CD4-positive, CD25-positive, alpha-beta regulatory T cell (primary cell): Measurements from ENCODE around the gene TMEM178B. TPM values are rescaled to one million over a fixed set of nuclear protein-coding genes. Genes with fewer than 3 reads are reported as not detected.

Experiments used
- ATAC-seq, 2 donors: fragments of 150-1000 bp; cut with Tn5 transposase; one replicate each; pipeline ENCODE4 v1.10.0; 2021; ENCODE audit warnings: low read depth in 2 of 2, moderate number of reproducible peaks in 2 of 2, moderate library complexity in 1 of 2
- DNase-seq, 3 donors: peaks; one replicate each; pipeline versions ENCODE4 v3.0.0 to v3.0.0-alpha.2; 2012 to 2022; ENCODE audit warnings: mixed read lengths in 1 of 3
- H3K27ac ChIP-seq: one replicate; pipeline ENCODE4 v1.7.0; 2013; ENCODE audit warnings: mild to moderate bottlenecking, low read length; ENCODE audit not compliant: insufficient read depth, poor library complexity, severe bottlenecking
- H3K27me3 ChIP-seq: one replicate; pipeline ENCODE4 v1.7.0; 2013; ENCODE audit warnings: low read length; ENCODE audit not compliant: control insufficient read depth, insufficient read depth
- H3K36me3 ChIP-seq: one replicate; pipeline ENCODE4 v1.7.0; 2013; ENCODE audit warnings: mild to moderate bottlenecking, low read length, moderate library complexity; ENCODE audit not compliant: control insufficient read depth, insufficient read depth
- H3K4me1 ChIP-seq: 2 replicates; pipeline ENCODE4 v1.7.0; 2013; ENCODE audit warnings: mild to moderate bottlenecking, low read length; ENCODE audit not compliant: insufficient read depth, control insufficient read depth, poor library complexity, severe bottlenecking
- H3K4me3 ChIP-seq: one replicate; pipeline ENCODE4 v1.7.0; 2013; ENCODE audit warnings: low read depth, mild to moderate bottlenecking, low read length, moderate library complexity
- H3K9me3 ChIP-seq, 2 experiments: 1 replicate in 1 of 2; 2 replicates in 1 of 2; pipeline ENCODE4 v1.7.0; 2013; ENCODE audit warnings: low read length in 2 of 2, mild to moderate bottlenecking in 1 of 2, moderate library complexity in 1 of 2; ENCODE audit not compliant: control insufficient read depth in 2 of 2
- H3K27ac Mint-ChIP-seq, 3 donors: one replicate each; pipeline ENCODE4 v1.8.0; 2020 to 2022; ENCODE audit warnings: mild to moderate bottlenecking in 3 of 3, mixed read lengths in 3 of 3, moderate library complexity in 2 of 3
- H3K27me3 Mint-ChIP-seq: one replicate; pipeline ENCODE4 v1.8.0; 2022; ENCODE audit warnings: mild to moderate bottlenecking, mixed read lengths
- H3K36me3 Mint-ChIP-seq: one replicate; pipeline ENCODE4 v1.8.0; 2020; ENCODE audit warnings: mixed read lengths
- H3K4me1 Mint-ChIP-seq, 4 donors: one replicate each; pipeline ENCODE4 v1.8.0; 2020 to 2022; ENCODE audit warnings: mixed read lengths in 4 of 4, mild to moderate bottlenecking in 1 of 4
- H3K4me3 Mint-ChIP-seq, 4 donors: one replicate each; pipeline ENCODE4 v1.8.0; 2020 to 2022; ENCODE audit warnings: mild to moderate bottlenecking in 4 of 4, mixed read lengths in 4 of 4, moderate library complexity in 3 of 4
- H3K9me3 Mint-ChIP-seq, 7 donors: one replicate each; pipeline ENCODE4 v1.8.0; 2020 to 2022; ENCODE audit warnings: mixed read lengths in 7 of 7, mild to moderate bottlenecking in 3 of 7, moderate library complexity in 2 of 7
- polyA plus RNA-seq, 4 donors: library from polyadenylated mRNA; unstranded; fragments of 300-500 nt; fragmentation: Illumina TruSeq; gene quantifications; one replicate each; pipeline ENCODE4 v1.2.3, GENCODE V29; 2021
- total RNA-seq: library from RNA; stranded (reverse); gene quantifications from one replicate; pipeline ENCODE4 v1.2.3, GENCODE V29; 2022

The TMEM178B gene
- total and polyA plus RNA-seq, 5 donors from 2014 or later = 0.10 TPM; not detected in 4

DNA sequence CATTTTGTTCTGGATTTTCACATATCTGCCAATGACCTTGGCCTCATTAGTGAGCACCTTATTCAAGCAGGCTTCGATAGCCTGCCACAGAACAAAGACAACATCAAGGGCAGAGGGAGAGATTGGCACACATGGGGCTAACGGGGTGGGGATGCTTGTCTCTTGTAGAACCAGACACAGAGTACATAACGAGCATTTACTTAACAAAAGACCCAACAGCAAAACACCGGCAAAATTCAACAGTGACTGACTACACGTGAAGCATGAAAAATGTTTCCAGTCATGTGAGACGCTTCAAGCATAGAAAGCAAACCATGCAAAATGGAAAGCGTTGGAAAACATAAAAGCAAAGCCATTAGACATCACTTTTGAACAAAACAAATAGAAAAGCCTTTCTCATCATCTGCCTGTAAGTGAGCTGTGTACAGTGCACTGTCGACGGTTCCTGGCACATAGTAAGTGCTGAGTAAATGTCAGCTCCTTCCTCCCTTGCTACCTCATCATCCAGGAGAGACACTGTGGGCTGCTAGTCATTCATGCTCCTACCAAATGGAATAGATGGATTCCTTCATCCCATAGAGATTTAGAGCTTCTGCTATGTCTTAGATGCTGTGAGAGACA, 342.9 kb downstream of the TMEM178B start:
- Histone ChIP-seq H3K4me1 (no peaks in the 10 kb centered on the region), H3K27ac (no peak overlapping the region), H3K36me3 (no peaks in the 10 kb centered on the region), H3K27me3 (no peaks in the 10 kb centered on the region), H3K9me3 (no peaks in the 10 kb centered on the region), H3K4me3 (no peak overlapping the region)
- Mint-ChIP-seq H3K36me3 (no peaks in the 10 kb centered on the region), H3K27me3 (peaks cover 7% of the 10 kb centered on the region), H3K4me1 (no peaks in the 10 kb centered on the region), H3K4me3 (no peak overlapping the region), H3K9me3 (peaks cover 0 to 5% (median 0%) of the 10 kb centered on the region in 7 donors), H3K27ac (no peak overlapping the region)
- ATAC-seq (no peak), DNase-seq (no peak)

DNA sequence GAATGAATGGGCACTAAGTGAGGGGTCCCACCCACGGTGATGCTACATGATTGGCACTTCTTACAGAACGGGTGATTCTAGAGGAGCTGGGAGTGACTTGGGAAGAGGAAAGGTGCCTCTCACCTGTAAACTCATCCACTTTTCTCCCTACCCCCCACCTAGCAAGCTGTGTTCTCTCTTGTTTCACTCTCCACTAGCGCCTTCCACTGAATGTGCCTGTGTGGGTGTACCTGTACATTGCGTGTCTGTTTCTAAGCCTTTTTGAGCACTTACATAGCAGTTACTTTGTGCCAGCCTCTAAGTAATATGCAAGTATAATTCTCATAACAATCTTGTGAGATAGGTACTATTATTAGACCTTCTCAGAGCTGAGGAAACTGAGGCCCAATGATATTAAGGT, 343.6 kb downstream of the TMEM178B start:
- ATAC-seq = no peak
- H3K4me1 ChIP-seq = no peaks in the 10 kb centered on the region
- H3K36me3 Mint-ChIP-seq = no peaks in the 10 kb centered on the region
- no peak overlapping the region for H3K4me3 Mint-ChIP-seq
- H3K4me3 ChIP-seq = no peak overlapping the region
- H3K27ac ChIP-seq = no peak overlapping the region
- H3K27me3 Mint-ChIP-seq = peaks cover 7% of the 10 kb centered on the region
- H3K27me3 ChIP-seq = no peaks in the 10 kb centered on the region
- no peaks in the 10 kb centered on the region for H3K36me3 ChIP-seq
- no peaks in the 10 kb centered on the region for H3K9me3 ChIP-seq
- H3K27ac Mint-ChIP-seq = no peak overlapping the region
- no peaks in the 10 kb centered on the region for H3K4me1 Mint-ChIP-seq
- DNase-seq = no peak
- peaks cover 0 to 5% (median 0%) of the 10 kb centered on the region in 7 donors for H3K9me3 Mint-ChIP-seq

DNA sequence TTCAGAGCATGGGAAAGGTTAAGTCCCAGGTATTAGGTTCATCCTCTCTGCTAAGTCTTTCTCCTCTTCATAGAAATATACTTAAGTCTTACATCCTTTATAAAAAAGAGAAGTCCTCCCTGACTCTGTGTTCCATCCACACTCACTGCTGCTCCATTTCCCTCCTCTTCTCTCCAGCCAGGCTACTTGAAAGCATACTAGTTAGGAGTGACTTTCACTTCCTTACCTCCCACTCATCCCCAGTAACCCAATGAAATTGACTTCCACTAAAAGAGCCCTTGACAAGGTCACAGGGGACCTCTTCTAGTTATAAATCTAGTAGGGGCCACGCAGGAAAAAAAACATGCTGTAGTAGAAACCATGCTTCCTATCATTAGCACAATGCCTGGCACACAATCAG, 344.2 kb downstream of the TMEM178B start:
- peaks cover 7% of the 10 kb centered on the region for H3K27me3 Mint-ChIP-seq
- DNase-seq (no peak), ATAC-seq (no peak)
- H3K36me3 Mint-ChIP-seq = no peaks in the 10 kb centered on the region
- Histone ChIP-seq H3K27ac (no peak overlapping the region), H3K27me3 (no peaks in the 10 kb centered on the region), H3K4me3 (no peak overlapping the region), H3K9me3 (no peaks in the 10 kb centered on the region), H3K4me1 (no peaks in the 10 kb centered on the region), H3K36me3 (no peaks in the 10 kb centered on the region)
- H3K9me3 Mint-ChIP-seq = peaks cover 0 to 5% (median 0%) of the 10 kb centered on the region in 7 donors
- H3K4me3 Mint-ChIP-seq = no peak overlapping the region
- no peaks in the 10 kb centered on the region for H3K4me1 Mint-ChIP-seq
- no peak overlapping the region for H3K27ac Mint-ChIP-seq

DNA sequence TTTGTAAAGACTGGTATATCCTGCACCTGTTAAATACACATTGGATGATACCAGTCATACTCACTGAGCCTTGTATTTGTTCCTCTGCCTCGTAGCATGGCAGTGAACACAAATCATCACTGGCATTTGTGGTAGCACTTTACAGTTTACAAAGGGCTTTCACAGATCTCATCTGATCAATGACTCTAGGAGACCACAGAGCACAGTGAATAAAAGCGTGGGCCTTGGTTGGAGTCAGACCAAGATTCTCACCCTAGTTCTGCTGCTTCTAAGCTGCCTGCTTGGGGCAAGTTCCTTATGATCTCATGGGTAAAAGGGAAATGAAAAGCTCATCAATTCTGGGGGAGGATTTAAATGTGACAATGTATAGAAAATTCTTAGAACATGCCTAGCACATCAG, 347.4 kb downstream of the TMEM178B start:
- no peaks in the 10 kb centered on the region for H3K4me1 Mint-ChIP-seq
- H3K4me3 ChIP-seq = no peak overlapping the region
- peaks cover 10% of the 10 kb centered on the region for H3K27me3 Mint-ChIP-seq
- no peaks in the 10 kb centered on the region for H3K27me3 ChIP-seq
- H3K36me3 Mint-ChIP-seq = no peaks in the 10 kb centered on the region
- H3K27ac ChIP-seq = no peak overlapping the region
- DNase-seq (no peak), ATAC-seq (no peak)
- H3K4me3 Mint-ChIP-seq = no peak overlapping the region
- H3K9me3 ChIP-seq = no peaks in the 10 kb centered on the region
- H3K4me1 ChIP-seq = no peaks in the 10 kb centered on the region
- H3K9me3 Mint-ChIP-seq = peaks cover 0 to 6% (median 0%) of the 10 kb centered on the region in 7 donors
- no peak overlapping the region for H3K27ac Mint-ChIP-seq
- no peaks in the 10 kb centered on the region for H3K36me3 ChIP-seq

DNA sequence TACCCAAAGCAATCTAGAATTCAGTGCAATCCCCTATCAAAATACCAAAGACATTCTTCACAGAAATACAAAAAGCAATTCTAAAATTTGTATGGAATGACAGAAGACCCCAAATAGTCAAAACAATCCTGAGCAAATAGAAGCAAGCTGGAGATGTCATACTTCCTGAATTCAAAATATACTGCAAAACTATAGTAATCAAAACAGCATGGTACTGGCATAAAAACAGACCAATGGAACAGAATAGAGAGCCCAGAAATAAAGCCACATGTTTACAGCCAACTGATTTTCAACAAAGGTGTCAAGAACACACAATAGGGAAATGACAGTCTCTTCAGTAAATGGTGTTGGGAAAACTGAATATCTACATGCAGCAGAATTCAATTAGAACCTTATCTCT, 353.3 kb downstream of the TMEM178B start:
- Histone ChIP-seq H3K27ac (no peak overlapping the region), H3K9me3 (no peaks in the 10 kb centered on the region), H3K27me3 (no peaks in the 10 kb centered on the region), H3K4me1 (no peaks in the 10 kb centered on the region), H3K36me3 (no peaks in the 10 kb centered on the region), H3K4me3 (no peak overlapping the region)
- DNase-seq (no peak), ATAC-seq (no peak)
- Mint-ChIP-seq H3K36me3 (no peaks in the 10 kb centered on the region), H3K27ac (no peak overlapping the region), H3K27me3 (peaks cover 11% of the 10 kb centered on the region), H3K9me3 (peaks cover 0 to 7% (median 3%) of the 10 kb centered on the region in 7 donors), H3K4me3 (no peak overlapping the region), H3K4me1 (no peaks in the 10 kb centered on the region)

DNA sequence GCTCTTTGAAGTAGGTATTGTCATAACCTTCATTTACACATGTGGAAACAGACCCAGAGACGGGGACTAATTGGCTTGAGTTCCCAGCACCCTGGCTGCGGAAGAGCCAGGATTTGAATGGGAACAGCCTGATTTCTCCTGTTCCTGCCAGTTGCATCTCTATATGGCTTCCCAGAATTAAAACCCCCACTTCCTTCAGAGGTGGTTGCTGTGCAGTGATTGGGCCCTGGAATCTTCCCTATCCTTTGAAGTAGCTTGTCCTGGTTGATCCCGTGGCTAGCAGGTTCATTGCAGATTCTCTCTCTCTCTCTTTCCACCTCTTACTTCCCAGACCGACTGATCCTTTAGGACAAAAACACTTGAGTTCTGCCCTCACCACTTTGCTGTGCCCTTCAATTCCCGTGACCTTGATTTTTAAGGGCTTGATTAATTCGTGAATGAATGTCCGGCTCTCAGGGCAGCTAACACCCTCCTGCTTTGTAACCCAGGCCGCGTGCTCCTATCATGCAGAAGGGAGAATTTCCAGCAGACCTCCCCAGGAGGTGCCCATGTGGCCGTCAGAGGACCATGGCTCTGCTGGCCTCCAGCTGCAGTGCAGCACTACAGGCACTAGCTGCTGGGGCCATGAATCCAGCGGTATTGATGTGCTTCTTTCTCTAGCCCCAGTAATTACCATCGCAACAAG, 356.7 kb downstream of the TMEM178B start:
- H3K36me3 Mint-ChIP-seq = no peaks in the 10 kb centered on the region
- H3K27me3 Mint-ChIP-seq = peaks cover 16% of the 10 kb centered on the region
- Histone ChIP-seq H3K4me3 (no peak overlapping the region), H3K27ac (no peak overlapping the region), H3K4me1 (no peaks in the 10 kb centered on the region), H3K27me3 (no peaks in the 10 kb centered on the region), H3K9me3 (no peaks in the 10 kb centered on the region), H3K36me3 (no peaks in the 10 kb centered on the region)
- H3K4me1 Mint-ChIP-seq = no peaks in the 10 kb centered on the region
- peaks cover 0 to 6% (median 2%) of the 10 kb centered on the region in 7 donors for H3K9me3 Mint-ChIP-seq
- DNase-seq = no peak
- H3K27ac Mint-ChIP-seq = peak overlapping the region in 1 of 3 donors; percentile 58
- no peak overlapping the region for H3K4me3 Mint-ChIP-seq
- ATAC-seq = no peak

DNA sequence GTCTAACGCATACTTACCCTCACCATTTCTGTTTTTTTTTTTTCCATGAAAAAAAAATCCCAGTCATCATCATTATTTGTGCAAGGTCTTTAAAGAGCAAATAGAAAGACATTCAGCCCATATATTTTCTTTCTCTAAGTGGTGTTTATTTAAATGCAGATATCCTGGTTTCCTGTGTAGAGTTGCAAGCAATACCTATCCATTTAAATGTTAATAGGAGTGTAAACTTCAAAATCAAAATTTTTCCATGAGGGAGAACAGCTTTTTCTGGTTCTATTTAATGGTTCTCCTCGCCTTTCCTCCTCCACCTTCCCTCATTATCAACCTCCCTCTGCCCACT, 357.2 kb downstream of the TMEM178B start:
- Histone ChIP-seq H3K27me3 (no peaks in the 10 kb centered on the region), H3K4me1 (no peaks in the 10 kb centered on the region), H3K36me3 (no peaks in the 10 kb centered on the region), H3K27ac (no peak overlapping the region), H3K9me3 (no peaks in the 10 kb centered on the region), H3K4me3 (no peak overlapping the region)
- ATAC-seq (no peak), DNase-seq (no peak)
- Mint-ChIP-seq H3K27ac (no peak overlapping the region), H3K4me1 (no peaks in the 10 kb centered on the region), H3K36me3 (no peaks in the 10 kb centered on the region), H3K9me3 (peaks cover 0 to 6% (median 2%) of the 10 kb centered on the region in 7 donors), H3K4me3 (no peak overlapping the region), H3K27me3 (peaks cover 15% of the 10 kb centered on the region)

DNA sequence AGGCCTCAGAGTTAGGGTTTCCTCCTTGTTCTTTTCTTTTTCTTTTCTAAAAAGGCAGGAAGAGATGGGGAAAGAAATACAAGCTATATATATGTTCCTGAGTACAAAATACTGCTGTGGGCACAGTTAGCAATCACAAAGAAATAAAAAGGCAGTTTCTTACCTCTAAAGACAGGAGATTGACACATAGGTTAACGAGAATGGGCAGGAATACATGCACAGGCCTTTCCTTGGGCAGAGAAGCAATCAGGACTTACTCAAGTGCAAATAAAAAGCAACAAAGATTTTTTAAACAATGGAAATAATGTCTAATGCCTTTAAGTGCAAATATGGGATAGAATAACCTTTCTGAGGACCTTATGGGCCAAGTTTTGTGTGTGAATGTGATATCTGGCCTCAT, 357.8 kb downstream of the TMEM178B start:
- Mint-ChIP-seq H3K4me1 (no peaks in the 10 kb centered on the region), H3K4me3 (no peak overlapping the region), H3K27me3 (peaks cover 15% of the 10 kb centered on the region), H3K27ac (no peak overlapping the region), H3K9me3 (peaks cover 0 to 6% (median 2%) of the 10 kb centered on the region in 7 donors), H3K36me3 (no peaks in the 10 kb centered on the region)
- Histone ChIP-seq H3K27me3 (no peaks in the 10 kb centered on the region), H3K36me3 (no peaks in the 10 kb centered on the region), H3K9me3 (no peaks in the 10 kb centered on the region), H3K4me1 (no peaks in the 10 kb centered on the region), H3K27ac (no peak overlapping the region), H3K4me3 (no peak overlapping the region)
- no peak for DNase-seq
- ATAC-seq = no peak
